A549 (cell line): ENCODE measurements around the gene NFU1. TPM values are rescaled to one million over a fixed set of nuclear protein-coding genes. Genes with fewer than 3 reads are reported as not detected.

Experiments used
- ATAC-seq, 2 experiments: fragments of 200-7000 bp in 1 of 2; fragments of >200 bp in 1 of 2; cut with Nextera tagmentation in 1 of 2; cut with Tn5 transposase in 1 of 2; 3 replicates each; pipeline versions ENCODE4 v1.8.0 to v1.9.1; 2018 to 2020; ENCODE audit warnings: mild to moderate bottlenecking in 1 of 2, moderate library complexity in 1 of 2
- CTCF ChIA-PET: fragments of 300-600 bp; sonication (Branson Sonifier 250); formaldehyde crosslinking; extraction: SDS; loops from one replicate; lab custom pipeline; 2021; ENCODE audit warnings: antibody characterized with exemption, inconsistent platforms; lab: Yijun Ruan, JAX
- POLR2A ChIA-PET: fragments of 350-600 bp; formaldehyde crosslinking; extraction: SDS; loops from one replicate; lab custom pipeline; 2021; ENCODE audit warnings: antibody characterized with exemption, inconsistent platforms; lab: Yijun Ruan, JAX
- DNase-seq, 2 experiments: peaks; one replicate each; pipeline versions ENCODE4 v3.0.0 to v3.0.0-alpha.2; 2011 to 2016; ENCODE audit warnings: low read depth in 1 of 2, low spot score in 1 of 2
- FAIRE-seq: peaks from 2 replicates; lab custom pipeline; 2011; peaks lifted over from hg19 to GRCh38; lab: Jason Lieb, UNC
- H3K27ac ChIP-seq, 2 experiments: fragments of >200 bp; sonication (Bioruptor Twin); formaldehyde crosslinking; 3 replicates each; pipeline ENCODE4 v1.5.1; 2016 to 2017
- H3K4me1 ChIP-seq: fragments of >200 bp; sonication (Bioruptor Twin); formaldehyde crosslinking; 3 replicates; pipeline ENCODE4 v1.6.1; 2016
- H3K4me2 ChIP-seq: fragments of >200 bp; sonication (Bioruptor Twin); formaldehyde crosslinking; 3 replicates; pipeline ENCODE4 v1.6.1; 2016
- H3K4me3 ChIP-seq: fragments of >200 bp; sonication (Bioruptor Twin); formaldehyde crosslinking; 3 replicates; pipeline ENCODE4 v1.5.1; 2016
- H3K9me3 ChIP-seq: fragments of >200 bp; sonication (Bioruptor Twin); formaldehyde crosslinking; 3 replicates; pipeline ENCODE4 v1.6.1; 2016
- BHLHE40 ChIP-seq: IDR thresholded peaks from 2 replicates; pipeline ENCODE4 v1.6.1; 2012; ENCODE audit warnings: low read depth, low read length, inconsistent platforms
- CBX2 ChIP-seq: fragments of 200-600 bp; sonication (generic); IDR thresholded peaks from 2 replicates; pipeline ENCODE4 v1.6.1; 2016; ENCODE audit warnings: low read depth, mild to moderate bottlenecking, borderline replicate concordance
- CEBPB ChIP-seq, 2 experiments: fragments of >200 bp in 1 of 2; sonication (Bioruptor Twin) in 1 of 2; formaldehyde crosslinking in 1 of 2; IDR thresholded peaks; 2 replicates each; pipeline ENCODE4 v1.6.1; 2012 to 2016
- CTCF ChIP-seq: fragments of >200 bp; sonication (Bioruptor Twin); formaldehyde crosslinking; IDR thresholded peaks from 3 replicates; pipeline ENCODE4 v1.5.1; 2016
- ESRRA ChIP-seq: fragments of 150-350 bp; IDR thresholded peaks from 2 replicates; pipeline ENCODE4 v1.6.1; 2014; ENCODE audit warnings: mild to moderate bottlenecking, low read length, borderline replicate concordance
- FOSL2 ChIP-seq, 2 experiments: fragments of 450-650 bp in 1 of 2; fragments of >200 bp in 1 of 2; sonication (Bioruptor Twin) in 1 of 2; formaldehyde crosslinking; IDR thresholded peaks; 2 replicates each; pipeline versions ENCODE4 v1.5.0 to v1.6.1; 2016 to 2020; ENCODE audit warnings: mild to moderate bottlenecking in 1 of 2, moderate library complexity in 1 of 2
- HDAC2 ChIP-seq: fragments of 200-600 bp; sonication (generic); IDR thresholded peaks from 2 replicates; pipeline ENCODE4 v1.6.1; 2016
- HES2 ChIP-seq: fragments of >200 bp; sonication (Bioruptor Twin); formaldehyde crosslinking; IDR thresholded peaks from 2 replicates; pipeline ENCODE4 v1.6.1; 2016
- HOXA7 ChIP-seq: fragments of 250-450 bp; sonication (Bioruptor Pico); IDR thresholded peaks from 2 replicates; pipeline ENCODE4 v1.5.0; 2020; ENCODE audit warnings: mild to moderate bottlenecking, moderate library complexity
- KDM5A ChIP-seq: fragments of 200-600 bp; sonication (generic); IDR thresholded peaks from 2 replicates; pipeline ENCODE4 v1.6.1; 2016; ENCODE audit warnings: antibody characterized with exemption, mild to moderate bottlenecking
- PHF8 ChIP-seq: fragments of 200-600 bp; sonication (generic); IDR thresholded peaks from 2 replicates; pipeline ENCODE4 v1.6.1; 2016; ENCODE audit warnings: low read depth, mild to moderate bottlenecking, antibody characterized with exemption, moderate library complexity, borderline replicate concordance
- POLR2A ChIP-seq: IDR thresholded peaks from 2 replicates; pipeline ENCODE4 v1.6.1; 2012; ENCODE audit warnings: mild to moderate bottlenecking, low read length
- RCOR1 ChIP-seq: fragments of 150-350 bp; IDR thresholded peaks from 2 replicates; pipeline ENCODE4 v1.6.1; 2014; ENCODE audit warnings: antibody characterized with exemption, low read length, low read depth
- TP53 ChIP-seq: fragments of 250-450 bp; sonication (Bioruptor Pico); IDR thresholded peaks from 2 replicates; pipeline ENCODE4 v1.5.0; 2021; ENCODE audit warnings: mild to moderate bottlenecking, moderate library complexity
- USF2 ChIP-seq: fragments of 450-650 bp; IDR thresholded peaks from 2 replicates; pipeline ENCODE4 v1.6.1; 2014; ENCODE audit warnings: antibody characterized with exemption
- ZNF302 ChIP-seq: fragments of 250-450 bp; sonication (Bioruptor Pico); IDR thresholded peaks from 2 replicates; pipeline ENCODE4 v1.9.0; 2021; ENCODE audit warnings: inconsistent platforms, mild to moderate bottlenecking, moderate library complexity
- WGBS: methylation state at CpG from one replicate; pipeline ENCODE4 v1.1.6; 2017; ENCODE audit errors: missing lambda C conversion rate; 5-methylcytosine and 5-hydroxymethylcytosine counted together
- polyA plus RNA-seq, 4 experiments: library from polyadenylated mRNA; depleted of rRNA in 3 of 4; stranded (reverse); fragments of >200 nt; fragmentation: RNase III in 1 of 4; extraction: RNeasy Plus Mini Kit Qiagen cat#74134 plus additional on column Dnase treatment in 1 of 4; gene quantifications; 2 replicates in 3 of 4; 3 replicates in 1 of 4; pipeline ENCODE4 v1.2.3, GENCODE V29; 2011 to 2017

Gene NFU1
- polyA plus RNA-seq, 2 of the 4 experiments (the other 2 are of a cell fraction) = 61.4 to 99.2 TPM

- Histone ChIP-seq H3K27ac (no peak overlapping the region), H3K9me3 (no peaks in the 10 kb centered on the region), H3K4me3 (no peak overlapping the region), H3K4me1 (0 out of 3 replicates have a peak, but pooled peaks cover 9% of the 10 kb centered on the region), H3K4me2 (no peak overlapping the region)
- FAIRE-seq (no peak), DNase-seq (no peak), ATAC-seq (no peak)
- POLR2A ChIA-PET = no interaction called here
- TF ChIP-seq TP53 (CRISPR knock-in tag) (no peak), CBX2 (no peak), POLR2A (no peak), ESRRA (no peak), HDAC2 (no peak), RCOR1 (no peak), BHLHE40 (no peak), CEBPB (IDR thresholded peaks at IDR 0.05) (no peak), HOXA7 (no peak), HES2 (no peak), KDM5A (no peak), ZNF302 (no peak), PHF8 (no peak), FOSL2 (IDR thresholded peaks at IDR 0.05) (no peak), FOSL2 (CRISPR knock-in tag; IDR thresholded peaks at IDR 0.05) (no peak), USF2 (no peak), CTCF (no peak)
- CTCF ChIA-PET = interaction anchor here (0.7 to 1.3 kb wide), 3 partner anchors 10 to 27 kb away, joined by 3 to 4 read pairs (median 3); no protein-coding TSS in a partner anchor
- 98% methylated on average over 1 of the region's 1 CpG for WGBS
Observed at GRCh38 chr2:69348781-69349180, 88.5 kb downstream of the NFU1 start.

Other genes with a start within 250 kb of the NFU1 start
- 53.3 and 59.9 TPM in 2 replicates for gene GFPT1, start 50.2 kb downstream of the NFU1 start, polyA plus RNA-seq (2011; rRNA removed)
- 23.2 to 24.4 TPM (median 24.0 TPM) in 3 replicates for gene GFPT1, start 50.2 kb downstream of the NFU1 start, polyA plus RNA-seq (2017; fragmentation: RNase III; extraction: RNeasy Plus Mini Kit Qiagen cat#74134 plus additional on column Dnase treatment)
- 25.7 and 26.9 TPM in 2 replicates for gene AAK1, start 206.3 kb upstream of the NFU1 start, polyA plus RNA-seq (2011; rRNA removed)
- gene AAK1, start 206.3 kb upstream of the NFU1 start, polyA plus RNA-seq (2017; fragmentation: RNase III; extraction: RNeasy Plus Mini Kit Qiagen cat#74134 plus additional on column Dnase treatment) = 15.9 to 19.3 TPM (median 15.9 TPM) in 3 replicates